HepG2 (cell line): ENCODE data around the gene SCRT2.

Source experiments
- BORCS8-MEF2B ChIP-seq: sonication (generic); formaldehyde crosslinking; IDR thresholded peaks from 2 replicates; pipeline ENCODE4 v1.8.0; 2022; ENCODE audit warnings: mild to moderate bottlenecking, missing genetic modification reagents
- CENPX ChIP-seq: sonication (generic); formaldehyde crosslinking; IDR thresholded peaks from 2 replicates; pipeline ENCODE4 v1.9.0; 2021; ENCODE audit warnings: mild to moderate bottlenecking, missing genetic modification reagents, moderate library complexity
- SP1 ChIP-seq, 2 experiments: fragments of 450-650 bp in 1 of 2; sonication (generic) in 1 of 2; formaldehyde crosslinking in 1 of 2; IDR thresholded peaks; 2 replicates each; pipeline versions ENCODE4 v1.4.0 to v1.6.1; 2016 to 2020; ENCODE audit warnings: missing genetic modification reagents in 1 of 2
- ZFAT ChIP-seq: sonication (generic); formaldehyde crosslinking; conservative IDR thresholded peaks from 2 replicates; pipeline ENCODE4 v1.8.1; 2023; ENCODE audit warnings: missing genetic modification reagents, inconsistent platforms

DNA sequence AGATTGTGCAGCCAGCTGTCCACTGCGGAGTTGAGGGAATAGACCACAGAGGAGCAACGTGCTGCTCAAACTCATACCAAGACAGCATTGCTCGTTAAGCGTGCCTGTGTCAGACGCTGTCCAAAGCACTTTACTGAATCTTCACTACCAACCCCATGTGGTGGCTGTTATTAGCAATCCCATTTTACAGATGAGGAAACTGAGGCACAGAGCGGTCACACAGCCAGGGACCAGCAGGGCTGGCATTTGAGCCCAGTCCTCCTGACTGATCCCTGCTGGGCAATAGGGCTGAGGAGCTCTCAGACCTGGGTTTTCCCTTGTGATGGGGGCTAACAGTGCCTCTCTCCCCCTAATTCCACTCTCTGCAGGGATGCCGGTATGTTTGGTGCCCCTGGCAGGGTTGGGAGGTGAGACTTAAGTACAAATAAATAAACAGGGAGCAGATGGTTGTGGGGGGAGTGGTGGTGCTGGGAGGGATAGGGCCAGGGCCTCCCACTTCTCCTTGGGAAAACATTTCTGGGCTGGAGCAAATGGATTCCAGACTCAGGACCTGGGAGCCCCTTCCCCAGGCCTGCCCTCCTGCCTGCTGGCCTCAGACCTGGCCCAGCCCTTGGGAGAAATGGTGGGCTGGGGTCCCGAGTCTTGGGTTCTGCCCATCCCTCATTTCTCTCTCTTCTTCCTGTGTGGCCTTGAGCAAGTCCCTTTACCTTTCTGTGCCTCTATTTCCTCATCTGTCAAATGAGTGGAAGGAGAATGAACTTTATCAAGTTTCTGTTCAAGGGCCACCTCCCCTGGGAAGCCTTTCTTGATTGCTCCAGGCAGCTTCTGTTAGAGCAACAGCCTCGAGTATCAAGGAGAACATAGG, 40.3 kb downstream of the SCRT2 start:
- TF ChIP-seq BORCS8-MEF2B (CRISPR knock-in tag) (no peak), SP1 (IDR thresholded peaks at IDR 0.05) (no peak), SP1 (CRISPR knock-in tag; IDR thresholded peaks at IDR 0.05) (no peak), CENPX (CRISPR knock-in tag) (no peak), ZFAT (CRISPR knock-in tag) (no peak)
